ENCODE results near the gene SHROOM3. TPM values are rescaled to one million over a fixed set of nuclear protein-coding genes. Genes with fewer than 3 reads are reported as not detected.
A peak's percentile ranks its signal among the peaks of the same experiment; 100 is the strongest.

SHROOM3 gene
- total and polyA plus RNA-seq, 12 donors = 1.1 to 16.2 (median 8.8) TPM

DNA sequence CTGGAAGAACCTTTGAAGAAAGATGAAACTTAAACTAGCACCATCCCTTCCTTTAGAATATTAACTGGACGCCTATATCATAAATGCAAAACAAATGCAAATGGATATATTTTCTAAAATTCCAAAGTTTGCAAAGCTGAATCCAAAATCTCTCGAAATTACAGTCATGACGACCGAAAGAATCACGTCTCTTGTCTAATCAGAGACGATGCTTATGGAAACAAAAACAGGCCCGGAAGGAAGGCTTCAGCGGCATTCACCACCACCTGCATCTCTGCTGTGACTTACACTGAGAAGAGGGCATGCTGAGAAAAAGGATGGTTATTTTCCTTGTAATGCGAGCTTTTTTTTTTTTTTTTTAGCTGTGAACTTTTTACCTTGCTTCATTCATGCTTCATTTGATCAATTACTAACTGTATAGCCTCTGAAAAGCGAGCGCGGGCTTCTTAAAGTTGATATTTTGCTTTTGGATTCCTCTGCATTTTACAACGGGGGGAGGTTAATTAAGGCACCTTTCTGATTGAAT lies 253.7 kb downstream of the SHROOM3 start:
- no peak for DNase-seq
- Histone ChIP-seq H3K27ac (peak overlapping the region in 3 of 5 donors; percentile 60 to 86 (median 69)), H3K9me3 (replicated peaks in 1 of 3) (no peaks in the 10 kb centered on the region), H3K36me3 (replicated peaks in 1 of 2) (no peaks in the 10 kb centered on the region), H3K4me3 (peak overlapping the region in 2 of 4 donors; percentile 51 to 80), H3K27me3 (no peaks in the 10 kb centered on the region), H3K4me1 (replicated peaks in 1 of 2) (peaks cover 0 to 16% of the 10 kb centered on the region in 2 donors)
- no peak for TF ChIP-seq POLR2A (IDR thresholded peaks at IDR 0.05)
- TF ChIP-seq, protein P1, sequence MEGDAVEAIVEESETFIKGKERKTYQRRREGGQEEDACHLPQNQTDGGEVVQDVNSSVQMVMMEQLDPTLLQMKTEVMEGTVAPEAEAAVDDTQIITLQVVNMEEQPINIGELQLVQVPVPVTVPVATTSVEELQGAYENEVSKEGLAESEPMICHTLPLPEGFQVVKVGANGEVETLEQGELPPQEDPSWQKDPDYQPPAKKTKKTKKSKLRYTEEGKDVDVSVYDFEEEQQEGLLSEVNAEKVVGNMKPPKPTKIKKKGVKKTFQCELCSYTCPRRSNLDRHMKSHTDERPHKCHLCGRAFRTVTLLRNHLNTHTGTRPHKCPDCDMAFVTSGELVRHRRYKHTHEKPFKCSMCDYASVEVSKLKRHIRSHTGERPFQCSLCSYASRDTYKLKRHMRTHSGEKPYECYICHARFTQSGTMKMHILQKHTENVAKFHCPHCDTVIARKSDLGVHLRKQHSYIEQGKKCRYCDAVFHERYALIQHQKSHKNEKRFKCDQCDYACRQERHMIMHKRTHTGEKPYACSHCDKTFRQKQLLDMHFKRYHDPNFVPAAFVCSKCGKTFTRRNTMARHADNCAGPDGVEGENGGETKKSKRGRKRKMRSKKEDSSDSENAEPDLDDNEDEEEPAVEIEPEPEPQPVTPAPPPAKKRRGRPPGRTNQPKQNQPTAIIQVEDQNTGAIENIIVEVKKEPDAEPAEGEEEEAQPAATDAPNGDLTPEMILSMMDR (IDR thresholded peaks at IDR 0.05) = no peak
- 16 to 25% (median 20%) methylated on average over 13 of the region's 13 CpGs for WGBS, 4 donors
- intact Hi-C loops (cut with DNase I) = no loop called here

DNA sequence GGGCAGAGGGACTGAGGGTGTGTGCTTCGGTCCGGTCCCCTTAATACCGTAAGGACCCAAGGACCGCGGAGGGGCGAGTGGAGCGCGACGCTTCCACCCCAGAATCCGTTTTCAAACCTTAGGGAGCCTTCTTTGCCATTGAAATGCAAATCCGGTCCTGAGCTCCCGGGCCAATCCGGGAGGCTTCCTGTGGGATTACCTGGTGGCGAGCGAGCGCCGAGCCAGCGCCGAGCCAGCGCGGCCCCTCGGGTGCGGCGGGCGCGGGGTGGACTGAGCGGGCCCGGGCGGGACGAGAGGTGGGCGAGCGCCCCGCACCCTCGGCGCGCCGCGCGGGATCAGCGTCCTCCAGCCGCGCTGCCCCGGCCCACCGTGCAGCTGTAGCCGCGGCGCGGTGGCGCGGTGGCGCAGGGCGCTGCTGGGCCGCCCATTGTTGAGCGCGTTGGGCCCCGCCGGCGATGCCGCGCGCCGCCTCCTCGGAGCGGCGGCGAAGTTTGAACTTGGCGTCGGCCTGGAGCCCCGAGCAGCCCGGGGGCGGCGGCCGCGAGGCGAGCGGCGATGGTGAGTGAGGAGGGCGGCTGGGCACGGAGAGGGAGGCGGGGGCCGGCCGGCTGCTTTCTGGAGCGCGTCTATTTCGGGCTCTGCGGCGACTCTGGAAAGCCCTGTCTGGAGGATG lies 254.3 kb downstream of the SHROOM3 start:
- WGBS, 4 donors = 1 to 8% (median 2%) methylated on average over 2 to 87 of the region's 87 CpGs
- H3K27ac ChIP-seq = peak overlapping the region in 3 of 5 donors; percentile 60 to 86 (median 69)

DNA sequence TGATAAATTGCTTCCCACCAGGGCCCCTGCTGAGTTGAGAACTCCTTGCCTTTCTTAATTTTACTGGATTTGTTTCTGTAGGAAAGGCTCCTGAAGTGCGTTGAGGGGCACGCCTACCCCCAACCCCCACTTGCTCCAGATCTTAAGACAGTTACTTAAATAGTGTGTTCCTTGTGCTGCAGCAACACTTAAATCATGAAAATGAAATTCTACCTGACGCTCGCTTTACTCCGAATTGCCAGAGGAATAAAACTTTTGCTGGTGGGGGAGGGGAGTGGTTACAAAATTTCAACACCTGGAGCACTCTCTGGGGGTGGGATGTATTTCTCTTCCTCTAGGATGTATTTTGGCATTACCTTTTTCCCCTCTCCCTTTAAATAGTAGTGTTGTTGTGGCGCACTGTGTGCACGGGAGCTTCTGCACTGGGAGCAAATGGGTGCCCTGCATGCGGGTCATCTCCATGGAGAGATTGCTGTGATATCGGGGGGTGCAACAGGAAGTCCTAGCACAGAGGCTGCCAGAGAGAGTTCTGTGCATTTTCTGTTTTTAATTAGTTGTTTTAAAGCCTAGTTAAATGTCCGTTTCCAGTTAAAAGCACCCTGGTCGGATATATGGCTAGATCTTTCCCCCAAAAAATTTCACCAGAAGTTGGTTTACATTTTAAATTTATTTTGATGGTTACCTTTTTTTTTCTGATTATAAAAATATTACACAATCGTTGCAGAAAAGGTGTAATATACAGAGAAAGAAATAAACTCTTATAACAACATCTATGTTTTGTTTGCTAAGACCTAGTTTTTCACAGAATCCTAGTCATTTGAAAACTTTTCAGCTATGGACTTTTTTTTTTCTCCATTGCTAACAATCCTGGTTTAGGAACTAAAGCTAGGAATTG lies 255.2 kb downstream of the SHROOM3 start:
- H3K27ac ChIP-seq = peak overlapping the region in 2 of 5 donors; percentile 69 to 86
- peak overlapping the region in 2 of 4 donors; percentile 51 to 80 for H3K4me3 ChIP-seq
- peaks cover 0 to 16% of the 10 kb centered on the region in 2 donors for H3K4me1 ChIP-seq (replicated peaks in 1 of 2)
- 6 to 10% (median 8%) methylated on average over 12 of the region's 12 CpGs for WGBS, 4 donors
- no peak for TF ChIP-seq POLR2A (IDR thresholded peaks at IDR 0.05)
- TF ChIP-seq, protein P1 (IDR thresholded peaks at IDR 0.05) = no peak
- no peaks in the 10 kb centered on the region for H3K27me3 ChIP-seq
- intact Hi-C loops (cut with DNase I) = no loop called here
- peak in 2 of 7 donors; percentile 21 to 55 for DNase-seq
- H3K9me3 ChIP-seq (replicated peaks in 1 of 3) = no peaks in the 10 kb centered on the region
- H3K36me3 ChIP-seq (replicated peaks in 1 of 2) = no peaks in the 10 kb centered on the region

More for the DNA sequence above, 254.3 kb downstream of the SHROOM3 start:
- peaks cover 0 to 16% of the 10 kb centered on the region in 2 donors for H3K4me1 ChIP-seq (replicated peaks in 1 of 2)
- no peaks in the 10 kb centered on the region for H3K9me3 ChIP-seq (replicated peaks in 1 of 3)
- H3K36me3 ChIP-seq (replicated peaks in 1 of 2) = no peaks in the 10 kb centered on the region
- no peaks in the 10 kb centered on the region for H3K27me3 ChIP-seq
- intact Hi-C loops (cut with DNase I) = no loop called here
- TF ChIP-seq, protein P1 (IDR thresholded peaks at IDR 0.05) = peak in 2 of 6 experiments; percentile 8 to 15
- peak in 1 of 2 donors; percentile 63 for TF ChIP-seq POLR2A (IDR thresholded peaks at IDR 0.05)
- peak; percentile 39 to 60 (median 44) for DNase-seq
- peak overlapping the region in 3 of 4 donors; percentile 19 to 80 (median 51) for H3K4me3 ChIP-seq

DNA sequence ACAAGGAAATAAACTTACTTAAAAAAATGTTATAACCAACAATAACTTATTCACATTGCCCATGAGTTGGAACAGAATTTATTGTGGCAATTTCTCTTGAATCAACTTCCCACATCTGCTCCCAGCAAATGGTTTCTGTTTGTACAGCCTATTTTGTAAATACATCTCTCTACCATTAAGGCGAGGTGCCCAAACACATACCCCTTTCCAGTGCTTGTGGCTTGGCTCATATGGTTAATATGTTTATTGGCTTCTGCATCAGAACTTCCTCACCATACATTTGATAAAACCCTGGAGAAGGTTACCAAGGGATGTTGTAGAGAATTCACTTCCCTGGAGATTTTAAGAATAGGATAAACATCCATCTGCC lies 255.9 kb downstream of the SHROOM3 start:
- 71 to 83% (median 83%) methylated on average over 1 of the region's 1 CpG for WGBS, 4 donors
- TF ChIP-seq POLR2A (IDR thresholded peaks at IDR 0.05) = no peak
- TF ChIP-seq, protein P1 (IDR thresholded peaks at IDR 0.05) = no peak
- no peaks in the 10 kb centered on the region for H3K27me3 ChIP-seq
- no peak for DNase-seq
- intact Hi-C loops (cut with DNase I) = no loop called here
- no peak overlapping the region for H3K27ac ChIP-seq
- H3K36me3 ChIP-seq (replicated peaks in 1 of 2) = no peaks in the 10 kb centered on the region
- no peaks in the 10 kb centered on the region for H3K9me3 ChIP-seq (replicated peaks in 1 of 3)
- no peak overlapping the region for H3K4me3 ChIP-seq
- peaks cover 0 to 19% of the 10 kb centered on the region in 2 donors for H3K4me1 ChIP-seq (replicated peaks in 1 of 2)

Measured in adrenal gland (tissue), 12 donors.